HG03521 (cell line): ENCODE results near the gene CRLF1.
A peak's percentile ranks its signal among the peaks of the same experiment; 100 is the strongest.
"Not testable (repeated sequence)": the region's sequence is repeated elsewhere in the genome, so short reads cannot be mapped to it uniquely, and the experiment has no call there.

Source experiments
- ATAC-seq: cut with Tn5 transposase; IDR thresholded peaks from one replicate; pipeline ENCODE4 v1.9.1; 2021; ENCODE audit warnings: mild to moderate bottlenecking, moderate library complexity; ENCODE audit not compliant: unreplicated experiment

The CRLF1 gene

DNA sequence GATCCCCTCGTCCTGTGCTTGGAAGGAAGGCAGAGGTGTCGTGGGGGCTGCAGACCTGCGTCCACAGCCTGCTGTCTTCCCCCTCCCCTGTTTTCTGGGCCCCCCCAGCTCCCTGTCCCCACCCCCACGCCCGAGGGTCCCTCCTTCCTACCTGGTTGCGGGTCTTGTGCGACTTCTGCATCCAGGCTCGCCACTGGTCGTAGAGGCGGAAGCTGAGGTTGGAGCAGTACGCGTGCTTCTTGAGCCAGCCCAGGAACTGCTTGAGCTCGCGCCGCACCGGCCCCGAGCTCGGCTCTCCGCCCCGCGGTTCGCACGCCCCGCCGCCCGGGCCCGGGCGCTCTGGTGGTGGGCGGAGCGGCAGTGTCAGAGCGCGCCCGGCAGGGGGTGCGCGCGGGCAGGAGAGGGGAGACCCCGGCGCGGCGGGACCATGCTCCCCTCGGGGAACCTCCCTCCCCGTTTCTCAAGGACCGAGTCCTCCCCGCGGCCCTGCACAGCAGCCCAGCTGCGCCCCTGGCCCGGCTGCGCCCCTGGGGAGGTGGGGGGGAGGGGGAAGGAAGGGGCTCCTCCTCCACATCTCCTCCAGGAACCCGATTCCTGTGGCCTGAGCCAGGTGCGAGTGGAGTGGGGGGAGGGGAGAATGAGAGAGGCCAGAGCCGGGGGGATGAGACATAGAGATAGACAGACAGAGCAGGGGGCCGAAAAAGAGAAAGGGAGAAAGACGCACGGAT, 12.3 kb downstream of the CRLF1 start:
- no peak for ATAC-seq

DNA sequence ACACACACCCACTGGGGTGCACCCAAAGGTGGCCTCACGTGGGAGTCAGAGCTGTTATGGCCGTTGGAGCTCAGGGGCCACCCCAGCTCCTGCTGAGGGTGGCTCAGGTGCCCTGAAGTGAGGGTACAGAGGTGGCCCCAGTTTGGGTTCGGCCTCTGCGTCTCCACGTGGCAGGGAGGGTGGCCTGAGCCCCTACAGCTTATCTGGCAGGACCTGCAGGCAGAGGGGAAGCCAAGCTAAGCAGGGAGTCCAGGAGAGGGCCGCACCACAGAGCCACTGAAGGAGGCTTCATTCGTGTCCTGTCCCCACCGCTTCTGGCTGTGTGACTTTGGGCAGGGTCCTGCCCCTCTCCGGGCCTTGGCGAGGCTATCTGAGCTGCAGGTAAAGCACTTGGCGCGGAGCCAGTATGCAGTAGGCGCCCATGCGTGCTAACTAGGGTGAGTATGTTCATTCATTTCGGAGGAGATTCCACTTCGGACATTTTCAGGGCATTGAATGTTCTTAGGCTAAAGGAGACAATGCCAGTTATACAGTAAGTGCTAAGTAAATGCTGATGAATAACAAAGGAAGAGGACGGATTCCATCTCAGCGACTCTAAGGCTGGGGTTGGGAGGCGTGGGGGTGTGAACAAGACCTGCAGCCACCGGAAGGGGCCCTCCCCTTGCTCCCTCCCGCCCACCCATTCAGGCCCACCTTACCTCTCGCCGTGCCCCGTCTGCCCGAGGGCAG, 13.1 kb downstream of the CRLF1 start:
- no peak for ATAC-seq

DNA sequence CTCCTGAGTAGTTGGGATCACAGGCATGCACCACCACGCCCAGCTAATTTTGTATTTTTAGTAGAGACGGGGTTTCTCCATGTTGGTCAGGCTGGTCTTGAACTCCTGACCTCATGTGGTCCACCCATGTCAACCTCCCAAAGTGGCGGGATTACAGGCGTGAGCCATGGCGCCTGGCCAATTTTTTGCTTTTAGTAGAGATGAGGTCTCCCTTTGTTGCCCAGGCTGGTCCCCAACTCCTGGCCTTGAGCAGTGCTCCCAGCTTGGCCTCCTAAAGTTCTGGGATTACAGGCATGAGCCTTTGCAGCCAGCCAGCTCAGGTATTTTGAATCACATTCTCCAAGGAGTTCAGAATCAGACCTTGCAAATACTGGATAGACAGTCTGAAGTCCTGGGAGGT, 13.9 kb downstream of the CRLF1 start:
- not testable (repeated sequence) for ATAC-seq

DNA sequence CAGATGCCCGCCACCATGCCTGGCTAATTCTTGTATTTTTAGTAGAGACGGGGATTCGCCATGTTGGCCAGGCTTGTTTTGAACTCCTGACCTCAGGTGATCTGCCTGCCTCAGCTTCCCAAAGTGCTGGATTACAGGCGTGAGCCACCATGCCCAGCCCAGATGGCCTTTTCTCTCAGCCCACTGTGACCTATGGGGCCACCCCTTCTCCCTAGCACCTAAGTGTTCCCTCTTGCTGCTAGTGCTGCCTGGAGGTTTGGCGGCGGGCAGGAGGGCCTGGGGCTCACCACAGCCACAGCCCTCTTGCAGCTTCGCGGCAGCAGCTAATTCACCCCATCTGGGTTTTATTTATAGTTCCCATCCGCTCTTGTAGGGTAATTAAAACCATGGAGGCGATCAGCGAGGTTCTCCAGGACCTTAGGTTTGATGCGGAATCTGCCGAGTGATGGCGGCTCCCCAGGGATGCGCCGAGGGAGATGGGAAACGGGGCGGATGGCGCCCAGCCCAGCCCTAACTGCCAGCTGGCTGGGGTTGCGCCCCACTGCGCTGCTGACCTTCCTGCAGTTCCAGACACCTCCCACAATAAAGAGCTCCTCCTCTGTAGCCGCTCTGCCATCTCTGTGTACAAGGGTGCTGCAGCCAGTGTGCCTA, 14.7 kb downstream of the CRLF1 start:
- no peak for ATAC-seq

DNA sequence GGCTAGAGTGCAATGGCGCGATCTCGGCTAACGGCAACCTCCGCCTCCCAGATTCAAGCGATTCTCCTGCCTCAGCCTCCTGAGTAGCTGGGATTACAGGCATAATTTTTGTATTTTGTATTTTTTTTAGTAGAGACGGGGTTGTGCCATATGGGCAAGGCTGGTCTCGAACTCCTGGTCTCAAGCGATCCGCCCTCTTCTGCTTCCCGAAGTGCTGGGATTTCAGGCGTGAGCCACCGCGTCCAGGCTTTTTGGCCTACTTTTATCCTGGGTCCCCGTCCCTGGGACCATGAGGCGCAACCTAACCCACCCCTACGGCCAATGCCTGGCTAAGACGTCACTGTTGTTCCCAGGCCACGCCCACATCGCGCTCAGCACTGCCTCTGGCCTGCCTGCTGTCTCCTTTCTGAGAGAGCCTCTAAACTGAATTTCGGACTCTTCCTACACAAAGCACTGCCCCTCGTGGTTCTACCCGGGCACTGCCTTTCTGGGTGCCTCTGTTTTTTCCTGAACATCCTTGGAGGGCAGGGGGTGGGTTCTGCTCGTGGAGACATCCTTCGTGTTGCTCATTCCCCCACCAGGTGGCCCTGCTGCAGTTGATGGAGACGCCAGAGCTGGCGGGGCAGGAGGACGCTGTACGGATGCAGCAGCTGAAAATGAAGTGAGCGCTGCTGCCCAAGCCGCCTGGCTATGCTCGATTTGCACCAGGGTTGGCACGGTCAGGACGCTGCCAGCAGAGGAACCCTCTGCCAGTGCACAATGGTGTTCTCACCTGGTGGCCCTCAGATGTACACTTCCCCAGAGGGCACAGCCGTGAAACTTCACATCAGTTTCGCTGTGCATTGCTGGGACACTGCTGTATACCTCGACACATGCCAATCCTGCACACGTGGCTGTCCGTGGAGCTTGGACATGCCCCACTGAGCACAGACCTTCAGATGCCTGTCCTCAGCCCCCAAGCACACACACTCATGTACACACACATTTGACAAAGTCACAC, 16.0 kb downstream of the CRLF1 start:
- no peak for ATAC-seq

DNA sequence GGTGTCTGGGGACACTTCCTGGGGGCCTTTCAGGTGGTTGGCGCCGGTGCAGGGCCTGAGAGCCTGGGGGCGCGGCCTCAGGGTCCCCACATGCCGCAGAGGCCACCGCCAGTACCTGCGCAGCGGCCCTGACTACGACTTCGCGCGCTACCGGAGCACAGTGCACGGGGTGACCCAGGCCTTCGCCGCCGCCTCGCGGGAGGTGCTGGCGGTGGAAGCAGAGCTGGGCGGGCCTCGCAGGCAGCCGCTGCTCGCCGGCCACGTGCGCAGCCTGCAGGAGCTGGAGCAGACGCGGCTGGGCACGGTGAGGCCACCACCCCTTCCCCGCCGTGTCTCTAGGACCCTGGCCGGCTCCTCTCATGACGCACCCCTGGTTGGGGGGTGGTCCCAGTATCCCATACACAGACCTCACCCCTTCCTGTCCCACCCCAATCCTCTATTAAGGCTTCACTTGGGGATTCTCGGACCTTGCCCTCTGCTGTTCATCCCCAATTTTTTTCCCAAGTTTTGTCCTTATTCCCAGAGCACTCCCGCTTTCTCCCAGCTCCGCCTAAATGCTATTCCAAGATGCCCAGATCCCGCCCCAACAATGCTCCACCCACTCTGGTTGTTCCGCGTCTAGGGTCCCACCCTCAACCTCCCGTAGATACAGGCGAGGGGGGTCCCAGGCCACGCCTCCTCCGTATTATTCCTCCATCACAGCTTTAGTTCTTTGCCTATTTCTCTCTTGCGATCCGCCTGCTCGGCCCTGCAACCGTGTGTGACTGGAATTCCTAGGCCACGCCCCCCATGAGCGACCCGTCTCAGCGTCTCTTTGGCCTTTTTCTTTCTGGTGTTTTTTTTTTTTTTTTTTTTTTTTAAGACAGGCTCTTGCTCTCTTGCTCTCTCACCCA, 17.0 kb downstream of the CRLF1 start:
- ATAC-seq, result peak; percentile 22

DNA sequence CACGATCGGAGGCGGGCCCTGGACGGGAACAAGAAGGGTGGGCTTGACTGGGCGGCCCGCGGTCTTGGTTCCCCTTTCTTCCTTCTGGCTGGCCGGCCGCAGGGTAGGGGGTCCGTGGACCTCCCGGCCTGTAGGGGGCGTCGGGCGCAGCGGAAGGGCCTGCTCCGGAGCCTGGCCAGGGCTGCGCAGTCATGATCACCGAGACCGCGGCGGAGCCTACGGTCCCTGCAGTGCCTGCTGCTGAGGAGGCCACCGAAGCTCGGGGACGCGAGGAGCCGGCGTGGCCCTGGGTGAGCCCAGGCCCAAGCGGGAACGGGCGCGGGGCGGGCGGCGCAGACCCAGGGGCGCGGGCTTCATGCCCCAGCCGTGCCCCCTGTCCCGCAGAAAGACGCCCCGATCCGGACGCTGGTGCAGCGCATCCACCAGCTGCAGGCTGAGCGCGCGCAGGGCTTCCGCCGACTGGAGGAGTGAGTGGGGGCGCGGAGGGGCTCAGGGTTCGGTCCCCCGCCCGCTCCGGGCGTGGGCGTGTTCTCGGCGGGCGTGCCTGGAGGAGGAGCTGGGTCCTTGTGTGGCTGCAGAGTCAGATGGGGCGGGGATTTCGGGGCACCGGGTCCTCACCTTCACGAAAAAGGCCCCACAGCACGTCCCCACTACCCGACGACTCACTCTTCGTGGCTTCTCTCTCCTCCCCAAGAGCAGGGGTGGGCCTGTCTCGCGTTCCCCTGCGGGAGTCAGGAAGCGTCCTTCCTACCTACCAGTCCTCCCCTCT, 17.8 kb downstream of the CRLF1 start, which contains the start of gene REX1BD:
TSS of gene REX1BD (plus strand) at position 188 of the 769 bp plus-strand sequence. CDS start at position 192, 4 bp downstream.
- peak; percentile 65 for ATAC-seq

DNA sequence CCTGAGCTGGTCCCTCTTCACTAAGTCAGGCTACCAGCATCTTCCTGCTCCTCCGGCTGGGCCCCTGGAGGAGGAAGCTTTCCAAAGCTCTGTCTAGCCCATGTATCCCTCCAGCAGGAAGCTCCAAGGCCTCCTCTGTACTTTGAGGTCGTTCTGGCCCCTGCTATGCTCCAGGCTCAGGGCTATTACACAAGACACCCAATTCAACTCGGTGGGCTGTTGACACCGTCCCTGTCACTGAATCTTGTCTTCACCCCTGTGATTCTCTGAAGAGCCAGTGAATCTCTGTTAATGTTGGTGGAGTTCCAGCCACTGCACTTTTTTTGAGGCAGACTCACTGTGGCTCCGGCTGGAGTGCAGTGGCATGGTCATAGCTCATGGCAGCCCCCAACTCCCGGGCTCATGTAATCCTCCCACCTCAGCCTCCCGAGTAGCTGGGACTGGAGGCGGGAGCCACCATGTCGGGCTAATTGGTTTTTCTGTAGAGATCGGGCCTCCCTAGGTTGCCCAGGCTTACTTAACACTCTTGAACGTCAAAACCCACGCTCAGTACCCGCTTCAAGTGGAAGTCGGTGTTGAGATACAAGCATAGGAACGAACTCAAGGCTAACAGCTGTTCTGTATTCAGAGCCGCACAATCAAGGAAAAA, 18.5 kb downstream of the CRLF1 start:
- ATAC-seq, result no peak

DNA sequence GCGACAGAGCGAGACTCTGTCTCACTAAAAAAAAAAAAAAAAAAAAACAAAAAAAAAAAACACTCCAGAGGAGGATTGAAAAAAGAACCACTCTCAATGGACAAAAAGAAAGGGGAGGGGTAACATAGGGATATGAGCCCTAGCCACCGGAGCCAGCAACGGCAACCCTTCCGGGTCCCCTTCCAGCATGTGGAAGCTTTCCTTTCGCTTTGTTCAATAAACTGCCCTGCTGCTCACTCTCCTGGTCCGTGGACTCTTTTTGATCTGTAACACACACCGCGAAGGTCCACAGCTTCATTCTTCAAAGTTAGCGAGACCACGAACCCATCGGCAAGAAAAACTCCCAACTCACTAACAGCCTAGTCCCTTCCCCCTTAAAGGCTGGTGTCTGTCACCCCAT, 19.0 kb downstream of the CRLF1 start:
- no peak for ATAC-seq

DNA sequence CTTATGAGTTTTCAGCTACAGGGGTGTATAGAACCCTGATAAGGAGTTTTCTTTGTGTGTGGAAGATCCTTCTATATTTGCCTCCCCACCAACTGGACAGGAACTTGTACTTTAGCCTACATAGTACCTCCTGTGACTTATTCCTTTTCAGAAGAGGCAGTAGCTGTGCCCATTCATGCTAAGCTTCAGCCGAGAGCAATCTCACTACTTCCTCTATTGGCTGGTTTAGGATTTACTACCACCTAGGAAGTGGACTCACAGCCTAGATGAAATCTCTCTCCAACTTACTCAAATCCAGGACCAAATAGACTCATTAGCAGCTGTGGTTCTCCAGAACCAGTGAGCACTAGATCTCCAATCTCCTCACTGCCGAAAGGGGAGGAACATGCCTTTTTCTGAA, 20.3 kb downstream of the CRLF1 start:
- ATAC-seq, result no peak

DNA sequence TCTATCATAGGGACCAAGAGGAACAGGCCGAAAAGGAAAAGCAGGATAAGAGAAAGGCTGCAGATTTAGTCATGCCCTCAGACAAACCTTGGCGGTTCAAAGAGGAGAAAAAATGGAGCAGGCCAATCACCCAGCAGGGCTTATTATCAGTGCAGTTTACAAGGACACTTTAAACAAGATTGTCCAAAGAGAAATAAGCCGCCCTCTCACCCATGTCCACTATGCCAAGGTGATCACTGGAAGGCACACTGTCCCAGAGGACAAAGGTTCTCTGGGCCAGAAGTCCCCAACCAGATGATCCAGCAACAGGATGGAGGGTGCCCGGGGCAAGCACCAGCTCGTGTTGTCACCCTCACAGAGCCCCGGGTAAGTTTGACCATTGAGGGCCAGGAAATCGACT, 26.3 kb downstream of the CRLF1 start:
- no peak for ATAC-seq

DNA sequence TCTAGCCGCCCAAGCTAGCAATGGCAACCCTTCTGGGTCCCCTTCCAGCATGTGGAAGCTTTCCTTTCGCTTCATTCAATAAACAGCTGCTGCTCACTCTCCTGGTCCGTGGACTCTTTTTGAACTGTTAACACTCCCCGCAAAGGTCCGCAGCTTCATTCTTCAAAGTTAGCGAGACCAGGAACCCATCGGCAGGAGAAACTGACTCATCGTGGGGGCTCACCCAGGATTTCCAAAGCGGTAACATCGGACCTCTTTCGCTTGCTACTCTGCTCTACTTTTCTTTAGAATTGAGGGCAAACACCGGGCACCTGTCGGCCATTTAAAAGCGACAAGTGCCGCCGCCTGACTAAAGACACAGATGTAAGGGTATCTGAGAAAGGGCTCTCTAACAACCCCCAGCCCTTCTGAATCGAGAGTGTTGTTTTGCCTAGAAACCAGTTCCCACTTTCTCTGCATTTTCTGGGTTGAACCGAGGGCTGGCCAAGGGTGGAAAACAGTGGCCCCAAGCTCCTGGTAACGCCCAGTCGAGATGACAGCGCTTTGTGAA, 29.2 kb downstream of the CRLF1 start:
- ATAC-seq, result no peak

DNA sequence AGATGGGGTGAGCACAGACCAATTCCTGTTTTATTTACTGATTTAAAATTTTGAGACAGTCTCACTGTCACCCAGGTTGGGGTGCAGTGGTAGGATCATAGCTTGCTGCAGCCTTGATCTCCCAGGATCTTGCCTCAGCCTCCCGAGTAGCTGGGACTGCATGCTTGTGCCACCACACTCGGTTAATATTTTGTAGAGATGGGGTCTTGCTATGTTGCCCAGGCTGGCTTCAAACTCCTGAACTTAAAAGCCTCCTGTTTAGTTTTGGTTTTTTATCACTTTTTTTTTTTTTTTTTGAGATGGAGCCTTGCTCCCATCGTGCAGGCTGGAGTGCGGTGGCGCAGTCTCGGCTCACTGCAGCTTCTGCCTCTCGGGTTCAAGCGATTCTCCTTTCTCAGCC, 30.2 kb downstream of the CRLF1 start:
- no peak for ATAC-seq

DNA sequence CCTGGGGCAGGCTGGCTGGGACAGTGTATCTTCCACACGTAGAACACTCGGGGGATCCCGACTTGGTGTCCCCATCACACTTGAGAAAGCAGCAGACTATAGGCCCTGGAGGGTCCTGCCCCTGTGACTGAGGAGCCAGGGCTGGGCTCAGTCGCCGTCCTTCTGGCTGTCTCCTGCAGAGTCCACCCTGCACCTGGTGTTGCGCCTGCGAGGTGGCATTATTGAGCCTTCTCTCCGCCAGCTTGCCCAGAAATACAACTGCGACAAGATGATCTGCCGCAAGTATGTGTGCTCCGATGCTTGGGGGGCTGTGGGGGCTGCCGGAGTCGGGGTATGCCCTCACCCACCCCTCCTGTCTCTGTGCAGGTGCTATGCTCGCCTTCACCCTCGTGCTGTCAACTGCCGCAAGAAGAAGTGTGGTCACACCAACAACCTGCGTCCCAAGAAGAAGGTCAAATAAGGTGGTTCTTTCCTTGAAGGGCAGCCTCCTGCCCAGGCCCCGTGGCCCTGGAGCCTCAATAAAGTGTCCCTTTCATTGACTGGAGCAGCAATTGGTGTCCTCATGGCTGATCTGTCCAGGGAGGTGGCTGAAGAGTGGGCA, 31.8 kb downstream of the CRLF1 start:
- ATAC-seq, result no peak

DNA sequence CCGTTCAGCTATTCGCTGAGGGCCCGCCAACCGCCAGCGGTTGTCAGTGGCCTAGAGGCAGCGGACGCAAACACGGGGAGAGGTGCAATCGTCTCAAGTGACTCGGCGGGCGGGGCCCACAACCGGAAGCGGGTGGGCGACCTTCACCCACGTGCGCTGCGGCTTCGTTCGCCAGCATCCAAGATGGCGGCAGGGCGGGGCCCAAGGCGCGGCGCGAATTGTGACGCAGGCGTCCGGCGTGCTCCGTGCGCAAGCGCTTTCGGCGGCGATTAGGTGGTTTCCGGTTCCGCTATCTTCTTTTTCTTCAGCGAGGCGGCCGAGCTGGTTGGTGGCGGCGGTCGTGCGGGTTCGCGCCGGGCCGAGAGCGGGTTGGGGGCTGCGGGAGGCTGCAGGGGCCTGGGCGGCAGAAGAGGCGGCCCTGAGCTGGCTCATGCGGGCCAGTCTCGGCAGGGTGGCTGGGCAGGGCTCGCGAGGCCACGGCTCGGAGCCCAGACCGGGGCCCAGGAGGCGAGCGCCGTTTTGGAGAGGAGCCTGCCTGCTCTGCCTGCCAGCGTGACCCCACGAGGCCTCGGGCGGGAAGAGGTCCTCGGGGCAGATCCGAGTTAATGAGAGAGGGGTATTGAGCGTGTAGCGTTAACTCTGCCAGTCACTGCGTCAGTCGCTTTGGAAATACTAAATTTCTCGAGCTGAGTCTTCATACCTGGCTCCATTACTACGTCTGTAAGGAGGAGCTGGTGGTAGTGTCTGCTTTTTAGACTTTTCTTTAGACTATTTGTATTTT, 34.8 kb downstream of the CRLF1 start, which contains the start of gene UBA52:
TSS of gene UBA52 (plus strand) at position 294 of the 781 bp plus-strand sequence. CDS start 1,444 bp downstream, outside the sequence.
- ATAC-seq, result peak; percentile 93

DNA sequence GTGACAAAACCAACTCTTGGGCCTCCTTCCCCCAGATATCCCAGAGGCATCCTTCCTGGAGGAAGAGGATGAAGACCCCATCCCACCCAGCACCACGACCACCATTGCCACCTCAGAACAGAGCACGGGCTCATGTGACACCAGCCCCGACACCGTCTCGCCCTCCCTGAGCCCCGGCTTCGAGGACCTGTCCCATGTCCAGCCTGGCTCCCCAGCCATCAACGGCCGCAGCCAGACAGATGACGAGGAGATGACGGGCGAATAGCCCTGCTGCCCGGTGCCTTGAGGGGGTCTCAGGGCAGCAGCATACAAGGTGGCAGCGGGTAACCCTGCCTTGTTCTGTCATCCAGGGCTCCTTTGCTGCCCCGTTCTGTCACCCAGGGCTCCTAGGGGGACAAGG, 38.2 kb downstream of the CRLF1 start:
- no peak for ATAC-seq

DNA sequence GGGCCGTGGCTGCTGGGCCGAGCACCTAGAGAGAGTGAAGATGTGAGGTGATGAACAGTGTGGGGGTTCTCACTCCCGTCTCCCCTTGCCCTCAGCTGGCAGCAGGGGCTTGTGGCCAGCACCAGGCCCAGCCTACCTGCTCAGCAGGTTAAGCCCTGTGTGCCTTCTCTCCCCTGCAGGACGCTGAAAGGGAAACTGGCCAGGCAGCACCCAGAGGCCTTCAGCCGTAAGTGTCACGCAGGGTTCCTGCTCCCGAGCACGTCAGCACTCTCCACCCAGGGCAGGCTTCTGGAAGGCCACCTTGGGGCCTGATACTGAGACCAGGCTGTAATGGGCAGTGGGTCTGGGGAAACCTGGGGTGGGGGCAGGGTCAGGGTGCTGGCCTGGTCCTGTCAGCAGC, 39.6 kb downstream of the CRLF1 start:
- ATAC-seq, result no peak
